ENCODE data around the gene TPRX2. TPM values are rescaled to one million over a fixed set of nuclear protein-coding genes. Genes with fewer than 3 reads are reported as not detected.

The TPRX2 gene
- total RNA-seq, 1 donor from 2014 or later, result not detected

Other genes with a start within 250 kb of the TPRX2 start
- 76.3 and 90.7 TPM in 2 replicates for gene EHD2, start 145.8 kb upstream of the TPRX2 start, total RNA-seq
- 69.5 and 115 TPM in 2 replicates for gene NOP53, start 113.7 kb upstream of the TPRX2 start, total RNA-seq
- gene SELENOW, start 80.5 kb upstream of the TPRX2 start, total RNA-seq, result 310 and 521 TPM in 2 replicates
- not detected in 2 replicates for gene TPRX1, start 54.7 kb upstream of the TPRX2 start, total RNA-seq
- gene CRX, start 37.3 kb upstream of the TPRX2 start, total RNA-seq, result not detected in 2 replicates
- not detected in 2 replicates for gene SULT2A1, start 27.1 kb downstream of the TPRX2 start, total RNA-seq
- not detected in 2 replicates for gene BSPH1, start 132.9 kb downstream of the TPRX2 start, total RNA-seq
- not detected in 2 replicates for gene ELSPBP1, start 135.4 kb downstream of the TPRX2 start, total RNA-seq
- not detected in 2 replicates for gene CABP5, start 184.8 kb downstream of the TPRX2 start, total RNA-seq